Measurements from ENCODE around the gene KCTD13.
"Not testable (repeated sequence)": the region's sequence is repeated elsewhere in the genome, so short reads cannot be mapped to it uniquely, and the experiment has no call there.

The KCTD13 gene

GRCh38 chr16:29925781-29926710, at the start of gene KCTD13:
TSS of gene KCTD13 (minus strand) at chr16:29926226. CDS start at chr16:29926033, 193 bp downstream.
- peak; percentile 68 to 83 for DNase-seq (ENCODE audit: extremely low read depth in 1 of 2, low read depth in 1 of 2)

GRCh38 chr16:29975134-29975538, 49.1 kb upstream of the KCTD13 start:
- no peak for DNase-seq (ENCODE audit: extremely low read depth in 1 of 2, low read depth in 1 of 2)

GRCh38 chr16:29974291-29975133, 48.5 kb upstream of the KCTD13 start:
- DNase-seq (ENCODE audit: extremely low read depth in 1 of 2, low read depth in 1 of 2): no peak

GRCh38 chr16:29973384-29974246, 47.6 kb upstream of the KCTD13 start, which contains the start of gene TAOK2:
TSS of gene TAOK2 (plus strand) at chr16:29973868. CDS start at chr16:29977773, 3,905 bp downstream.
- DNase-seq (ENCODE audit: extremely low read depth in 1 of 2, low read depth in 1 of 2): peak; percentile 80 to 86

- no peak for DNase-seq (ENCODE audit: extremely low read depth in 1 of 2, low read depth in 1 of 2)
Observed at GRCh38 chr16:29972992-29973383, 47.0 kb upstream of the KCTD13 start.

- DNase-seq (ENCODE audit: extremely low read depth in 1 of 2, low read depth in 1 of 2): no peak
Observed at GRCh38 chr16:29972500-29972899, 46.5 kb upstream of the KCTD13 start.

GRCh38 chr16:29971304-29971703, 45.3 kb upstream of the KCTD13 start:
- DNase-seq (ENCODE audit: extremely low read depth in 1 of 2, low read depth in 1 of 2): no peak

- DNase-seq (ENCODE audit: extremely low read depth in 1 of 2, low read depth in 1 of 2): no peak
Observed at GRCh38 chr16:29968205-29968604, 42.2 kb upstream of the KCTD13 start.

GRCh38 chr16:29963021-29963743, 37.2 kb upstream of the KCTD13 start:
- no peak for DNase-seq (ENCODE audit: extremely low read depth in 1 of 2, low read depth in 1 of 2)

GRCh38 chr16:29962344-29962994, 36.4 kb upstream of the KCTD13 start:
- DNase-seq (ENCODE audit: extremely low read depth in 1 of 2, low read depth in 1 of 2): no peak

- peak; percentile 69 to 88 for DNase-seq (ENCODE audit: extremely low read depth in 1 of 2, low read depth in 1 of 2)
Observed at GRCh38 chr16:29961479-29962343, 35.7 kb upstream of the KCTD13 start, which contains the start of gene TMEM219. TSS of gene TMEM219 (plus strand) at chr16:29962079. CDS start at chr16:29963144, 1,065 bp downstream.

- no peak for DNase-seq (ENCODE audit: extremely low read depth in 1 of 2, low read depth in 1 of 2)
Observed at GRCh38 chr16:29961127-29961478, 35.1 kb upstream of the KCTD13 start.

- not testable (repeated sequence) for DNase-seq (ENCODE audit: extremely low read depth in 1 of 2, low read depth in 1 of 2)
Observed at GRCh38 chr16:29959821-29960220, 33.8 kb upstream of the KCTD13 start.

- DNase-seq (ENCODE audit: extremely low read depth in 1 of 2, low read depth in 1 of 2): no peak
Observed at GRCh38 chr16:29959293-29959692, 33.3 kb upstream of the KCTD13 start.

- no peak for DNase-seq (ENCODE audit: extremely low read depth in 1 of 2, low read depth in 1 of 2)
Observed at GRCh38 chr16:29958756-29959155, 32.7 kb upstream of the KCTD13 start.

GRCh38 chr16:29951625-29952365, 25.8 kb upstream of the KCTD13 start:
- no peak for DNase-seq (ENCODE audit: extremely low read depth in 1 of 2, low read depth in 1 of 2)

GRCh38 chr16:29950806-29951461, 24.9 kb upstream of the KCTD13 start:
- DNase-seq (ENCODE audit: extremely low read depth in 1 of 2, low read depth in 1 of 2): no peak

Measured in activated CD8-positive, alpha-beta memory T cell treated with anti-CD3 and anti-CD28 coated beads for 1 hour (primary cell).